HG03439 (cell line): ENCODE measurements around the gene DHRS1.

Experiments
- ATAC-seq: cut with Tn5 transposase; IDR thresholded peaks from one replicate; pipeline ENCODE4 v1.9.1; 2021; ENCODE audit warnings: mild to moderate bottlenecking, moderate library complexity; ENCODE audit not compliant: unreplicated experiment

The DHRS1 gene

DNA sequence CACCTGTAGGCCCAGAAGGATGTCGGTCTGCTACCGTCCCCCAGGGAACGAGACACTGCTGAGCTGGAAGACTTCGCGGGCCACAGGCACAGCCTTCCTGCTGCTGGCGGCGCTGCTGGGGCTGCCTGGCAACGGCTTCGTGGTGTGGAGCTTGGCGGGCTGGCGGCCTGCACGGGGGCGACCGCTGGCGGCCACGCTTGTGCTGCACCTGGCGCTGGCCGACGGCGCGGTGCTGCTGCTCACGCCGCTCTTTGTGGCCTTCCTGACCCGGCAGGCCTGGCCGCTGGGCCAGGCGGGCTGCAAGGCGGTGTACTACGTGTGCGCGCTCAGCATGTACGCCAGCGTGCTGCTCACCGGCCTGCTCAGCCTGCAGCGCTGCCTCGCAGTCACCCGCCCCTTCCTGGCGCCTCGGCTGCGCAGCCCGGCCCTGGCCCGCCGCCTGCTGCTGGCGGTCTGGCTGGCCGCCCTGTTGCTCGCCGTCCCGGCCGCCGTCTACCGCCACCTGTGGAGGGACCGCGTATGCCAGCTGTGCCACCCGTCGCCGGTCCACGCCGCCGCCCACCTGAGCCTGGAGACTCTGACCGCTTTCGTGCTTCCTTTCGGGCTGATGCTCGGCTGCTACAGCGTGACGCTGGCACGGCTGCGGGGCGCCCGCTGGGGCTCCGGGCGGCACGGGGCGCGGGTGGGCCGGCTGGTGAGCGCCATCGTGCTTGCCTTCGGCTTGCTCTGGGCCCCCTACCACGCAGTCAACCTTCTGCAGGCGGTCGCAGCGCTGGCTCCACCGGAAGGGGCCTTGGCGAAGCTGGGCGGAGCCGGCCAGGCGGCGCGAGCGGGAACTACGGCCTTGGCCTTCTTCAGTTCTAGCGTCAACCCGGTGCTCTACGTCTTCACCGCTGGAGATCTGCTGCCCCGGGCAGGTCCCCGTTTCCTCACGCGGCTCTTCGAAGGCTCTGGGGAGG lies 11.3 kb upstream of the DHRS1 start, which contains the start of gene LTB4R:
Gene LTB4R, plus strand, starts transcription at position 857 of the 959 bp plus-strand sequence. CDS start 4,150 bp downstream, outside the sequence.
- peak; percentile 69 for ATAC-seq

DNA sequence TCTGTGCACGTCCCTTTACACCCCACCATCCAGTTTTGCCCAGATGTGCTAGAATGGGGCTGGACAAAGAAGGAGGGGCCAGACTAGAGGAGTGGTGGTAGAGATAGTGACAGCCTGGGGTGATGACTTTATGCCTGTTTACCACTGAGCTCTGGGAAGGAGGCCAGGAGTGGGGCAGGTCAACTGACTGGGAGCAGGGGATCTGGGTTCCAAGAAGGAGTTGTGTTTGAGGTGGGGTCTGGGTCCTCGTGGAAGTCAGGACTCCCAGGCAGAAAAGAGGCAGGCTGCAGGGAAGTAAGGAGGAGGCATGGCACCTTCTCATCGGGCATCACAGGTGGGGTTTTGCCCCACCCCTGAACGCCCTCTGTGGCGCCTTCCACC lies 10.7 kb upstream of the DHRS1 start:
- ATAC-seq = no peak

DNA sequence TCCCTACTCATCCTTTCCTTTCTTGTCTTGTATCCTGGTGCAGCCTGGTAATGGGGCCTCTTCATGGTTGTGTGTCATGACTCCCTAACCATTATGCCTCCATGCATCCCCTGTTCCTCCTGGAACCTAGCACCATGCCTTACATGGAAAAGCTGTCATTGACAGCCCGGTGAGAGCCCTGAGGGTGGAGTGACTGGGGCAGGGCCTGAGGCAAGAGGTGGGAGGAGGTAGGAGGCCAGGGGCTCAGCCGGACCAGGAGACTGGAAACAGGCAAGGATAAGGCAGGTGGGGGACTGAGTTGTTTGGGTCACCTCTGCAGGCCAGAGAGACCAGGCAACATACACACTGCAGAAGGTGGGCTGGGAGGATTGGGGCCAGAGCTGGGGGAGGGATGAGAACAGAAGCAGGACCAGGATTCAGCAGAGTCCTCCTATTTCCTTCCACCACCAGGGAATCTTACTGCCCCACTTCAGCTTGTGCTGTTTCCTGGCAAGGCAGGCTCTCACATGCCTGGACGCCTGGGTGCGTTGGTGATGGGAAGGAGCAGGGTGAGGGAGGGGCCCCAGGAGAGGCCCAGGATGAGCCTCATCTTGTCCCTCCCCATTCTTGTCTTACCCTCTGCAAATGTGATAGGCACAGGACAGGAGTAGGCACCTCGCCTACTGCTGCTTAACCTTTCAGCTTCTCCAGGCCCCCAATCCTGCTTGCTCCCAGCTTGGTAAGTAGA lies 10.1 kb upstream of the DHRS1 start, which contains the start of gene LTB4R2:
Gene LTB4R2, plus strand, starts transcription at position 603 of the 727 bp plus-strand sequence. CDS start 525 bp downstream, outside the sequence.
- ATAC-seq = no peak

DNA sequence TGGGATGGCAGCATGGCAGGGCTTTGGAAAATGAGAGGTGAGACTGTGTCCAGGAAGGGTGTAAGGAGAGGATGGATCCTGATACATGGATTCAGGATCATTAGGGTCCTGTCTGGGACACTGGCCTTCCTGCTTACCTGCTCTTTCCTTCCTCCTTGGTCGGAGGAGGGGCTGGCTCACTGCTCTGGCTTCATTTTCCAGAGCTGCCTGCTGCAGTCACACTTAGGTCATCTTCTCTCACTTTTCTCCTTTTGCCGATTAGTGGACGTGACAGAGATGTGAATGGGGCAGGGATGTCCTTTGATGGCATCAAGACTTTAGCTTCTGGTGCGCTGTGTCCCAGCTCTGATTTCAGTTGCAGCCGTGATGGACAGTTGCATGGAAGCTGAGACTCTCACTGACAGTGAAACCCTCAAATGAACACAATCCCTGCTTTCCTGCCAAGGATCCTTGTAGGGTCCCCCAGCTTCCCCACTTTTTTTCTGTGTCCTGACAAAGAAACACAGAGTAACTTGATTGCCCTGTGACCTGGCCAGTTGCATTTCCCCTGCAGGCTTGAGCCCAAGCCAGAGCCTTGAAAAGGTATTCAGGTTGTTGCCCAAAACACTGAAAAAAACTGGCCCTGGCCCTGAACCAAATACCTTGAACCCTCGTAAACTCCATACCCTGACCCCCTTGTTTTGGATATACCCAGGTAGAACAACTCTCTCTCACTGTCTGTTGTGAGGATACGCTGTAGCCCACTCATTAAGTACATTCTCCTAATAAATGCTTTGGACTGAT lies 9.0 kb upstream of the DHRS1 start:
- no peak for ATAC-seq

DNA sequence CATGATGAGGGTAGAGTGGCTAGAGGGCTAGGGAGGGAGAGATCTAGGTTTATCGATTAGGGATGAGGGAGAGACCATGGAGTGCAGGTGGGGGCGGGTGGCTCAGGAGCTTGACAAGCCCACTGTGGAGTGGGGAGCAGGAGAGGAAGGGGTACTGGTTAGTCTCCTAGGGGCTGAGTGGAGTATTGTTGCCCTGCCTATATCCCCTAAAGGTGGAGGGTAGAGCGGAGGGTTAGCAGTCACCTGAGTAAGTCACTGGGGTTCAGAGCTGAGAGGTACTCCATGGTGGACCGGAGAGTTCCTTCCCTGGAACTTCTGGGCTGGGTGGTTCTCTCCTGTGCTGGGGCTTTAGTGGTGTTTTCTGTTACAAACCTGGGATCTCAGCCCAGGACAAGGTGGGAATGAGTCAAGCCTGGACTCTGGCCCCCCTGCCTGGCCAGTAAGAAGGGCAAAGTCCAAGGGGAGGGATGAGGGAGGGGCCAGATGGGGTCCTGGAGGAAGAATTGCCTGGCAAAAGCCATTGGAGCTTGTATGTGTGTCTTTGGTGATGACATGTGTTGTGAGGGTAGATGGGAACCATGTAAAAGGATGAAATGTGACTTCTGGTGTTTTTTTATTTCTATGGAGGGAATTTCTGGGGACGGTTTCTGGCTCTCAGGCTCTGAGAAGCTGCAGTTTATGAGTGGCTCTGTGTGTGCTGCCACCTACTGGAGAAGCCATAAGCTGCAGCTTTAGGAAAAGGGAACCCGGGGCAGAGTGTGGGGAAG lies 8.2 kb upstream of the DHRS1 start, which contains the start of gene CIDEB:
Gene CIDEB, minus strand, starts transcription at position 403 of the 767 bp plus-strand sequence. Its CDS starts 119 bp downstream, at position 284.
- ATAC-seq = no peak

DNA sequence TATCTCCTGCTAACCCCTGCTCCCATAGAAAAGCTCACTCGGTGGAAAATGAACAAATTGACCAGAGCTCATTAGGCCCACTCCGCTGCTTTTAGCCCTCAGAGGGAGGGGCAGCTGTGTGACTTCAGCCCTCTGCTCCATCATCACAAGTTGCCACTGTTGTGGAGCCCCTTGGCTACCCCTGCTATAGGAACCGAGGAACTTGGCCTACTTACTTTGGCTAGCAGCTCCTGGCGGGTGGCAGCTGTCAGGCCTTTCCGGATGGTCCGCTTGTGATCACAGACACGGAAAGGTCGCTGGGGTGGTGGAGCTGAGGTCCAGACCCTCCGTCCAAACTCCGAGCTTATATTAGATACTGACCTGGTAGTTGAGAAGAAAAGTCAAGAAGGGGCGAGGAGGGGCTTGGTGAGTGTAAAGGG lies 7.6 kb upstream of the DHRS1 start:
- no peak for ATAC-seq

GRCh38 chr14:24304019-24304387 lies 4.4 kb upstream of the DHRS1 start:
- no peak for ATAC-seq

- no peak for ATAC-seq
Measured at GRCh38 chr14:24300326-24300980, 873 bp upstream of the DHRS1 start.

DNA sequence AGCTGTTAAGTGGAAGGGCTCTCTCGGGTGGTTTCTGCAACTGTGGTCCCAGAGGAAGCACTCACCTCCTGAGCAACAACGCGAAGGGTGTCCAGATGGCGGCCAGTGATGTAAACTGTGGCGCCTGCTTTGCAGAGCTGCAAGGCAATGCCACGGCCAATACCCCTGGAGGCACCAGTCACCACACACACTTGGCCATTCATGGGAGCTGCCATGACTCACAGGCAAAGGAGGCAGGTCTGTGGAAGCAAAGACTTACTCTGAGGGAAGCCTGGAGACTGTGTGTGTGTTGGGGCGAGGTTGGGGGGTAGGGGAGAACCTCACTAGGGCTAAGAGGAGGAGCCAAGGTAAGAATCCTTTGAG lies 707 bp downstream of the DHRS1 start:
- no peak for ATAC-seq

- ATAC-seq = no peak
Measured at GRCh38 chr14:24297190-24297964, 2.2 kb downstream of the DHRS1 start.

DNA sequence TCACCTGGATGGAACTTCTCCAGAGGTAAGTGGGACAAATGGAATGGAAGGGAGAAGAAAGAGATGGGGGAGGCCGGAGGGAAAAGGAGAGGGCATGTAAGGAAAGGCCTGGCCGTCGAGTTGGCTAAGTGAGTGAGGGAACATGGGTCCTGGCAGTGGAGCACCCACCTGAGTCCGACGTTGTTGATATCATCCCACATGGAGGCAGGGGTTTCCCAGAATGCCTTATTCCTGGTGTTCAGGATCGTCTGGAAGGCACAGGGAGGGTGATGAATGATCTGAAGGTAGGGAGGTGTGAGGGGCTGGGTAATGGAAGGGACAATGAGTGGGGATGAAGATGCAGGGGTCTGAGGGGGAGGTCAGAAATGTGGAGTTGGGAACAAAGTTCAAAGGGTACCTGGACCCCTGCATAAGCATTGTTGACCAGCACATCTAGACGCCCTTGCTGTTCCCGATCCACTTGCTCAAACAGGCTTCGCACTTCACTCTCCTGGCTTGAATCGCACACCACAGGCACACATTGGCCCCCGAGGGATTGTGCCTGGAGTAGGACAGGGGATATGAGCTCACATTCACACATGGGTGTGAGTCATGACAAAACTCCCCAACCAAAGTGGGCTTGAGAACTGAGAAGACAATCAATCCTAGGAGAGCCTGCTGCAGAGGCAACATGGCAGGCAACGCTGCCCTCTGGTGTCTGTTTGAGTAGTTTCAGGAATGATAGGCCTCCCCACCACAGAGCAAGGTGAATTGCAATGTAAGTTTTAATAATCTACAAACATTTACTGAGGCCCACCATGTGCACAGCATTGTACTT lies 3.0 kb downstream of the DHRS1 start:
- peak; percentile 44 for ATAC-seq

DNA sequence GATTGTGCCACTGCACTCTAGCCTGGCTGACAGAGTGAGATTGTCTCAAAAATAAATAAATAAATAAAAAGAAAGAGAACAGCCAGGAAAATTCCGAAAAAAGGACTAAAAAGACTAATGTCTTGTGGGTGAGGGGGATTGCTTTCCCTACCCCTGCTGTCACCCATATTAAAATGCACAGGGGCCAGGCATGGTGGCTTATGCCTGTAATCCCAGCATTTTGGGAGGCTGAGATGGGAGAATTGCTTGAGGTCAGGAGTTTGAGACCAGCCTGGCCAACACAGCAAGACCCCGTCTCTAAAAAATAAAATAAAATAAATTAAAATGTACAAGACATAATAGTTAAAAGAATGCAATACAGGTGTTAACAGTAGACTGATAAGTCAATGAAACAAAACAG lies 6.1 kb downstream of the DHRS1 start:
- no peak for ATAC-seq

DNA sequence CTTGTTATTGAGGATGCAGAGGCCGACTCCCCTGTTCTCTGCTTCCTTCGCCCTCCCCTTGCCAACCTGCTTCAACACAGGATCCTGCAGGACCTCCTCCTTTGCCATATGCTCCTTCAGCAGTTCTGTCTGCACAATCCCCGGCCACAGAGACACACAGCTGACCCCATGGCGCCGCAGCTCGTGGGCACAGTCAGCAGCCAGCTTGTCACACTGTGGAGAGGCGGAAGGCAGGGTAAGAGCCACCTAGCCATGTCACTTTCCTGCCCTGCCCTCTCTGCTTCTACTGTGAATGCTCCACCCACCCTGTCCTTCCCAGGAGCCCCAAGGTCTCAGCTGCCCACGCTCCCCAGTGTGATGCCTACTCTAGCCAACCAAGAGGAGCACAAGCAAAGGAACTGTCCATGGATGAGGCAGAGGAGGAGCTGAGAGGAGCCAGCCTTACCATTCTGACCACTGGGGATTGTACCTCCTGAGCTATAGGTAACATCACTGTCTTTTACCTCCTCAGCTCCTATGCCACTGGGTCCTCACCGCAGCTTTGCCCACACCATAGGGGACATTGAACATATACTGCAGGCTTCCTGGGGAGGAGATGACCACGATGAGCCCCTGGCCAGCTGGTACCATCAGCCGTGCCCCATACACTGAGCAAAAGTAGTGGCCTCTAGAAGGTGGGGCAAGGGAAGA lies 7.3 kb downstream of the DHRS1 start:
- ATAC-seq = no peak

DNA sequence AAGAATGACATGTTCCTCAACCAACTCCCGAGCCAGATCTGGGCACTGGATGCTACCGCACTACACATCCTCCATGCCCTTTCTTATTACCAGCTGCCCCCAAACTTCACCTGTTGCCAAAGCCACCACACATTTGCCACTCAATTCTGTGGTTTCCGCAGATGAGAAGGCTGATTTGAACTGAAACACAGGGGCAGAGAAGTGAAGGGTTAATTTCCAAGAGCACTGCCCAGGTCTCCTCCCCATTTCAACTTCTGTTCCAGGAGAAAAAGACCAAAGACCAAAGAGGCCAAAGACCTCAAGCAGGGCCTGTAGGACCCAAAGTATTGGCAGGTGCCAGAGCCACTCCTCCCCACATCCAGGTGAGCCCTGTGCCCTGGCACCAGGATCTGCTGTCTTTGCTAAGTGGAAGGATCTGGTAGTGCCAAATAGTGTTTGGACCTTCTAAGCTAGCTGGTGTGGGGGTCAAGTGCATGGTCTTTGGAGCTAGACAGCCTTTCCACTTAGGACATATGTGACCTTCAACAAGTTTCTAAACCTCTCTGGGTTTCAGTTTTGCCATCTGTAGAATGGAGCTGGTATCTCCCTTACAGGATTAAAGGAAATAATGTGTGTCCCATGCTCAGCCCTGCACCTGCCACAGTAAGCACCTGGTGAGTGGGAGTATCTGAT lies 8.0 kb downstream of the DHRS1 start:
- no peak for ATAC-seq

GRCh38 chr14:24290746-24291145 lies 8.8 kb downstream of the DHRS1 start:
- no peak for ATAC-seq

DNA sequence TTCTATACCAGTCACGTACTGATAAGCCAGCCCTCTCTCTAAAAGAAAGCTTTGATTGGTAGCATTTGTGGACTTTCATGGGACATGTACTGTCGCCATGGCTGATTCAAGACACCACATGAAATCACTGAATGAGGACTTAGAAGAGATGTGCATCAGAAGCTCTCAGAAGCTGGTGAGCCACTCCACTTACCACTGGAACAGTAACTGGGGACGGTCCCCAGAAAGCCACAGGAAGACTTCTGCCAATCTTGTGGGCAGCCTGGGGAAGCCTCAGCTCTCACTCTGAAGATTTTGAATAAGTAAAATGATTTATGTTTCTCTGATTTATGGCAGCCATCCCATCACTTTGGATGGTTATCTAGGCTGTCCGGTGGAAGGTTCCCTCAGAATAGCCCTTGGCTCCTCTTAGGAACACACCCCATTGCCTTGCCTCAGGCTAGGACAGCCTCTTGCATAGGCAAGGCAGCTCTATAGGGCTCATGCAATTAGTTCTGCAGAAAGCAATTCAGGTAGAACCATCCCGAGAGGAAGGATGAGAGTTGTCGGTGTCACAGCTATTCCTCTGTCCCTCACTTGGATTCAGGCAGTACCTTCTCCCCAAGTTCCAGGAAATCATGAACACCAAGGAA lies 9.8 kb downstream of the DHRS1 start:
- ATAC-seq = no peak
